Skeletal muscle cell (primary cell): Measurements from ENCODE around the gene ZNF474.
"Not testable (repeated sequence)": the region's sequence is repeated elsewhere in the genome, so short reads cannot be mapped to it uniquely, and the experiment has no call there.

Experiments
- DNase-seq: peaks from one replicate; pipeline ENCODE4 v3.0.0-alpha.2; 2010; ENCODE audit warnings: low read depth
- H3K4me3 ChIP-seq: 2 replicates; pipeline ENCODE4 v1.5.1; 2011; ENCODE audit warnings: low read depth, mild to moderate bottlenecking, control low read depth, low read length, moderate library complexity

Gene ZNF474

DNA sequence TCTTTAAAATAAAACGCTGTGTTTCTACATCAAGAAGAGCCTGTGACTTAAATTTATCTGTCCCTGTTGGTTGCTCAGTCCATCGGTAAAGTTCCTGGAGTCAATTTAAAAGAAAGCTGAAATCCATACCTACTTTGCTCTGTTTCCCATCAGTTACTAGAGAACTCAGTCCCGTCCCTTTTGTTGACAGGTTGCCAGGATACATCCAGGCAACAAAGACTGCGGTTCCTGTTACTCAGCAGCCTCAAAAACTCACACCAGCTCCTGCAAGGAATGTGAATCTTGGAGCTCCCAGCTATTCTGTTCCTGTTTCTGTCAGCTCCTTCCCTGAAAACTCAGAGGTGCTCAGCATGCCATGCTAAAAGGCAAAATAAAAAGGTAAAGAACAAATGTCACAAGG is at the start of gene ZNF474:
TSS of gene ZNF474 (plus strand) at position 241 of the 400 bp plus-strand sequence. CDS start 22,445 bp downstream, outside the sequence.
- peak; percentile 92 for DNase-seq
- no peak within 1 kb of the TSS for H3K4me3 ChIP-seq

DNA sequence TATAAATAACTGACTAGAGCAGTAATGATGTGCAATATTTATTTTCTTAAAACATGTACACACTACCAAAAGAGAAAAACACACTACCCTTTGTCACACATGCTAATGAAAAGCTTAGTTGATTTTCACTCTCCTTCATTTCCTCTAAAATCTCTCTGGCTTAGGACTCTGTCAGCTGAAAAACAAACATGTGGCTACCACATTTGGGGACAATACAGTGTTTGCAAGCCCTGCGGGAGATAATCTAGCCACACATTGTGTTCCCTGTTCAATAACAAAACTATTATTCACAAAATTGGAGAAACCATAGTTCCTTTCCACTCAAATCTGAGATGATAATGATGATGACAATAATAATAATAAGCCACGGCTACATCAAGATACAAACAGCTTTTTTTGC is 47.8 kb upstream of the ZNF474 start:
- no peak for DNase-seq
- H3K4me3 ChIP-seq: no peak overlapping the region

DNA sequence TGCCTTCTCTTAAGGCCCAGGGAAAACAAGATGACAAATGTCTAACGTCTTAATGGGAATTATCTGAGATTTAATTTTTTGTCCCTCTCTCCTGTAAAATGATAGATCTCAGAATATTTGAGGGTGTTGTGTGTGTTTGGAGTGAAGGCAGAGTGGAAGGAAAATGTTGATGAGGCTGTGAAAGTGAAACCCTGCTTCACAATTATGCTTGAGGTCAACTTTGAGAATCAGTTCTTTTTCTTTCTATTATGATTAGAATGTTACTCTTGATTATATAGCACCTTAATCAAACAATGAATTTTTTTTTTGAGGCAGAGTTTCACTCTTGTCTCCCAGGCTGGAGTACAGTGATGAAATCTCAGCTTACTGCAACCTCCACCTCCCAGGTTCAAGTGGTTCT is 45.8 kb upstream of the ZNF474 start:
- no peak for DNase-seq

DNA sequence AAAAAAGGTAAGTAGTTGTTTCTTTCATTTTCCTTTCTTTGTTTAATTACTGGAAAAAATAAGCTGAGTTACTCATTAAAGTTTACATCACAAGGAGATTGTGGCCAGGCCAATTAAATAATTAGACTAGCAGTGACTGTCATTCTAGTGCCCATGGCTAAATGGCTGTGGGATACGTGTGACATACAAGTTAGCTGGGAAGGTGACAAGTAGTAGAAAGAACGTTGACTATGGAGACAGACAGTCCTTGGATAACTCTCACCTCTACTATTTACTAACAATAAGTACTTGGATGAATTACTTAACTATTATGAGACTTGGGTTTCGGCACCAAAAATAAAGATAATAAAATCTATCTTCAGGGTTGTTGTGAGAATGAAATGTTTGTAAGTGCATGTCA is 44.3 kb upstream of the ZNF474 start:
- DNase-seq: no peak

More for the DNA sequence above, 45.8 kb upstream of the ZNF474 start:
- H3K4me3 ChIP-seq: no peak overlapping the region

DNA sequence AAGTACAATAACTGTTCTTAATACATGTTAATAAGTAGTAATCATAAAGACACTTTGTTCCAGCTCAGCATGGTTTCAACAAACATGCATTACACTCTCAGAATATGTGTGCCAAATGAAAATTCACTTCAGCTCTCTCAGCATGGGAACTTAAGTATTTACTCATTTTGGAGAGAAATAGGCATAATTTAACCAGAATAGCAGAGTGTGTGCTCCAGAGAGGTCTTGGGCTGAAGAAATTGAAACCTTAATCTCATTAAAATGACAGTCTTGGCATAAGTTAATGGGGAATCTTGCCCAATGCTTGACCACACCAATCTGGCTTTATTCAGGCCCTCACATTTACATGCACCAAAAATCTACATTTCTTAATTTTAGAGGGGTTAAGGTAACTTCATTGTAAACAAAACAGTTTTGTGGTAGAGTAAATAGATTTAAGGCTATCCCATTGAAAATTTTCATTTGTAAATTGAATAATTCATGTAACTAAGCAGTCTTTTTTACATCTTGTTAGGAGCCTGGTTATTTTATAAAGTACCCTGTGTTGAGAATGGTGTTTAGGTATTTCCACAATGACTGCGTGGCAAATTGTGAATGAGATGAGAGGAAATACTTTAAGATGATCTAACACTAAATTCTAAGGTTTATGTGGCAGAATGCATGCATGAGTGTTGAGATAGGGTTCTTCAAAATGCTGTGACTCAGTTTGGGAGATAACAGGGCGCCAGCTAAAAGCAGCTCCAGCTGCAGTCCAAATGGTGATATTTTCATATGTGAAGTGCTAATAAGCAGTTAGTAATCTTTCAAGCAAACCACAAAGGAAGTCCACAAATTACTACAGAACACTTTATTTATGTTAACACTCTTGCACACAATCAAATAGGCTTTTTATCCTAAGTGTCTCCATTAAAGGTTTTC is 40.0 kb upstream of the ZNF474 start:
- peak; percentile 56 for DNase-seq

More for the DNA sequence above, 44.3 kb upstream of the ZNF474 start:
- H3K4me3 ChIP-seq: no peak overlapping the region

DNA sequence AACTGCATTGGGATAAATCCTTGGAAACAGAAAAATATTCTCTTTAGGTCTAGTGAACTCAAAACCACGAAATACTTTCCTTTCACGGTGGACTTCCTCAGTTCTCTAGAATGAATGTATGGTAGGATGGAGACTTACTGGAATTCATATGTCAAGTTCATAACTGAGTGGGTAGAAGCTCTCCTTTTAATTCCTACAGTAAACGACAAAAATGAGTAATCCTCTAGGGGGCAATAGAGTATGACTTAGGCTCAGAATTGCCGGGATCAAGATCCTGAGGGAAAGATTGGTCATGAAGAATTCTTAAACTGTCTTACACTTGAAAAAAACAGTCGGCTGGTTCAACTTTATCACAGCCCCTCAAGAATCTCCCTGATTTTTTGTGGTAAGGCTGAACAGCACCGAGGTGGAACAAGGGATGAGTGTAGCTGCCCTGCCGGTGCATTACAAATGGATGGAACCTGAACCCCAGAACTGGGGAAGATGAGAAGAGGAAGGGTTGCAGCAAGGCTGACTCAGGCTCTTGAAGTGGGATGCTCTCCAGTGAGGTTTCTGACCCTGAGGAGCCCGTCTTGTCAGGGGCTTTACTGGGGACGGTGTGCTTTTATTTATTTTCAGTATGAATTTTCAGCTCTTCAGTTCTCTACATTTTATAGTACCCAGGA is 37.3 kb upstream of the ZNF474 start:
- no peak overlapping the region for H3K4me3 ChIP-seq
- no peak for DNase-seq

More for the DNA sequence above, 40.0 kb upstream of the ZNF474 start:
- H3K4me3 ChIP-seq: no peak overlapping the region

DNA sequence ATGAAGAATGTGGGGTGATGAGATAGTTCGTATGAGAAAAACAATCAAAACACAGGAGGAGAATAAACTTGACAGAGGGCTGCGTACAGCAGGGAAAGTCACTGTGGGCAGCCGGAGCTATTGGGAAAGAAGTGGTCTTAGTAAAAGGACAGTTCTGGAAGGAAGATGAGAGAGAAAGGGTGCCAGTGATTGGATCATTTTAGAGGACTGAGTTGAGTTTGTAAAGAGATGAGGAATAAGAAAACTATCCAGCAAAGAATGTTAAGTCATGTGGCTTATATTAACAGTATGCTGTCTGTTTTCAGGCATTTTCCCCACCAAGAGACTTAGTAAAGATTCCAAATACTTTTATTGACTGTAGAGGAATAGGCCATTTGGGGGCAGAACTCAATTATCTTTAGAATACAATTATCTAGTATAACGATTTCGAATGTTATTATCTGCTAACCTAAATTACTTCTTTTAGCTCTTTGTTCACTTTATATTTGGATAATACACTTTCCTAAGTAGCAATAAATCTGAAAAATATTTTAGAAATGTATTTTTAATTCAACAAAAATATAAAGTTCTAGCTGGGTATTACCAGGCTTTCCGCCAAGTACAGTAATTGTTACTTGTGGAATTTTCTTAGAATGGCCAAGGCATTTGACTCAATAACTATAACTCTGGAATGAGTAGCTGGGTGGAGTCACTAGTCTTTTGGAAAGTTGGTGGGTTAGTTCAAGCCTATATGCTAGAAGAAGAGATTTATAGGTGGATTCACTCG is 35.7 kb upstream of the ZNF474 start:
- no peak overlapping the region for H3K4me3 ChIP-seq
- peak; percentile 75 for DNase-seq

DNA sequence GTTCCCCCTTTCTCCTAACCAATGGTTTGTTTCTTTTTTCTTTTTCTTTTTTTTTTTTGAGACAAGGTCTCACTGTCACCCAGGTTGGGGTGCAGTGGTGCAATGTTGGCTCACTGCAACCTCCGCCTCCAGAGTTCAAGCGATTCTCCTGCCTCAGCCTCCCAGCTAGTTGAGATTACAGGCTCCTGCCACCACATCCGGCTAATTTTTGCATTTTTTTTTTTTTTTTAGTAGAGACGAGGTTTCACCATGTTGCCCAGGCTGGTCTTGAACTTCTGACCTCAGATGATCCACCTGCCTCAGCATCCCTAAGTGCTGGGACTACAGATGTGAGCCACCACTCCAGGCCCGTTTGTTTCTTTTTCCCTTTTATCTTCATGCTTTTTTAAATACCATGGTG is 35.1 kb upstream of the ZNF474 start:
- not testable (repeated sequence) for DNase-seq, H3K4me3 ChIP-seq

DNA sequence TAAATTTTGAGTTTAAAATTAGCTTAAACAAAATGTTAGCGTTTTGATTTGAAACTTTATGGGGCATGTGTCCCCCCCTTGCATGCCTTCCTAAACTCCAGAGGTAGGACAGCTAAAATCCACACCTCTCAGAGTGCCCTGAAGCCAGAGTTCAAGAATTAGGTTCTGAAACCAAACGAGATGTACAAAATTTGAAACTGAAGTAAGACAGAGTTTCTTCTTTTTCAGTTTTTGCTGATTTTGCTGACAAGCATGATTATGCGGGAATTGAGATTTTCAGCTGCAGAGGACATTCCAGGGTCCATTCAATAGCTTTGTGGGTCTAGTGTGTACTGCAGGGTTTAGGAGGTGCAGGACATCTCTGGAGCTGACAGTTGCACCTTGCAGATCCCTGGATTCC is 34.2 kb upstream of the ZNF474 start:
- no peak for DNase-seq
- H3K4me3 ChIP-seq: no peak overlapping the region

DNA sequence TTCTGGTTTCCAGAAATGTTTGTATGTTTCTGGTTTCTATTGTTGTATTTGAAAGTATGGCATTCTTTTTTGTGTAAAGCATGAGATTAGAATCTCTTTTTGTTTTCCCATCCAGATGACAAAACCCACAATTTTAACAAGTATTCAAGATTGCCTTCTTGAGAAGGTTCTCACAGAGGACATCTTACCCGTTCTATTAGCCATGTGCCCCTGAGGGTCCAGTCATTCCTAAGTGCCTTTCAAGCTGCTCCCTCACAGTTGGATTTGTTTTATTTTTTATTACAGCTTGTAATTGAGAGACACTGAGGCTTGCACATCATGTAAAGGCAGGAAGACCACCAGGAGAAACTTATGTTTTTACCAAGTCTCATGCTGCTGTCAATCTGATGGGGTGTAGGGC is 32.0 kb upstream of the ZNF474 start:
- no peak overlapping the region for H3K4me3 ChIP-seq
- DNase-seq: no peak

DNA sequence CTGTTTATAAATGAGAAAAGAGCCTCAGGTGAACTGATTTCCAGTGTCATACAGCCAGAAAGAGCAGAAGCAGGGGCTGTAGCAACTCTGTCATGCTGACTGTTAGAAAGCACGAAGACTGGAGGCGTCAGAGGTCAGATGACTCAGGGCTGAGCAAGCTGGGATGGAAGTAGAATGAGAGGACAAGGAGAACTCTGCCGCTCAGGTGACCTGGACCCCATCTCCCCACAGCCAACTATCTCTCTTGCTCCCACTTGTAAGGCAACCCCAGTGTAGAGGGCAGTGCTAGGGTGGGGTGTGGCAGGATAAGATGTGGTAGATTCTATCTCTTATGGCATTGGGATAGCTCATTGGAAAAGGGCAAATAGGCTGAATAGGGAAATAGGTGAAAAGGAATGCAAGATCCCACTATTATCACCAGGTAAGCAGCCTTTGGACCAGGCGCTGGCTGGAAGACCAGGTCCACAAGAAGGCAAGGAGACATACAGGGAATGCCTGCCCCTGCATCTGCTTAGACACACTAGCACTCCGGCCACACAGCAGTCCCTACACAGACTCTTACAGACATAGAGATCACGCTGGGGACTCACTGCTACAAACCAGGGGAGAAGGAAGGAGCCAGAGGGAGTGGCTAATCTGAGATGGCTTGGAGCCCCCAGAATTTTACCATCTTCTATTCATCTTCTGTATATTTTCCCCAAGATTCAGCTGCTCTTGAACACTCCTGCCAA is 30.1 kb upstream of the ZNF474 start:
- H3K4me3 ChIP-seq: no peak overlapping the region
- peak; percentile 56 for DNase-seq

DNA sequence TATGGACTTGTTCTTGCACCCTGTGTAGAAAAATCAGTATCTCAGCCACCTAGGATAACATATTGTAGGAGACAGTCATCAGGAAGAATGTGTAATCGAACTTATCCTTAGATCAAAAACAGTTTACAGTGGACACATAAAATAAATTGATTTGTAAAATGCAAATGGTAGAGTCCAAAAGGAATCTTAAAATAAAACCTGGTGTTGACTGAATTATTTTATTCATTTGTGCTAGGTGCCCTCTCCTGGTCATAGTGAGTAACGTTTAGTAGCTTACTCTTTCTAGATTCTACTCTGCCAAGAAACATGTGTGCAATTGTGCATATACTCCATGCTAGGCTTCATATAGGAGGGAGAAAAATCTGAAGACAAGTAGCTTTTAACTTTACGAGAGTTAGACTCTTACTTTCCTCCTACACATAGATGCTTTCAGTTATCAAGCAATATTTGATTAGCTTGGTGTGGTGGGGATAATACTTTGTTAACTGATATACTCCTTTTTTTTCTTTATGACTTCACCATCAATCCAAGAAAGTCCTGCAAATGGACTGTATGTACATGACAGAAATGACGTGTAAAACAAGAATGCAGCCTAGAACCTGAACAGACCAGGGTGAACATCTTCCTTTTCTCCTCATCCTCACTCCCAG is 27.6 kb upstream of the ZNF474 start:
- H3K4me3 ChIP-seq: no peak overlapping the region
- DNase-seq: no peak

DNA sequence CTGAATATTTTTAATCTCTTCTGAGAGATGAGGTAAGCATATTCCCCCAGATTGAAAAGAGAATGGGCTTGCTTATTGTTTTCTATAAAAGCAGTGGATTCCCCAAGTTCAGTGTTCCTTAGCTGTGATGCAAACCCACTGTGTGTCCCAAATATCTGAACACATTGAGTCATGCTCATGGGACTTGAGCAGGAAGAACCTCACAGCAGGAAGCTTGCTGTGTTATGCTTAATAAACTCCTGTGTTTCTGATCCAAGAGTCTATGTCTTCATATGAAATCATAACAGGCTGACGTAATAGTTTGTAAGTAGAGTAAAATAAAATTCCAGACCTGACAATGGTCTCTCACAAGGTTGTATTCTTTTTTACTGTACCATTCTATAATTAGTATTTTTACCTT is 26.5 kb upstream of the ZNF474 start:
- peak; percentile 72 for DNase-seq
- H3K4me3 ChIP-seq: no peak overlapping the region

DNA sequence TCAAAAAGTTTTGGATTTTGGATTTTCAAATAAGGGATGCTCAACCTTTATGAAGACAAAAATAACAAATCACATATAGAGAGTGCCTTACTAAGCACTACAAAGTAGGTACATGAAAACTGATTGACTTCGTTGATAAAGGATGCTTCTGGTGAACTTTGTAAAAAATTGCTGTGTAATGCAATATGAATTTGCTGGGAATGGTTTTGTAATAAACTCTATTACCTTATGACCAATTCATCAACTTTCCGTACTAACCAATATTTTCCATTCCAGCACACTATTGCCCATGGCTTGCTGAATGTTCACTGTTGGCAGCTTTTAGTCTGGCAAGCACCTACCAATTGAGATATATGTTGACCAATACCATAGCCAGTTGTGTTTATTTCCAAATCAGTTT is 23.4 kb upstream of the ZNF474 start:
- H3K4me3 ChIP-seq: no peak overlapping the region

DNA sequence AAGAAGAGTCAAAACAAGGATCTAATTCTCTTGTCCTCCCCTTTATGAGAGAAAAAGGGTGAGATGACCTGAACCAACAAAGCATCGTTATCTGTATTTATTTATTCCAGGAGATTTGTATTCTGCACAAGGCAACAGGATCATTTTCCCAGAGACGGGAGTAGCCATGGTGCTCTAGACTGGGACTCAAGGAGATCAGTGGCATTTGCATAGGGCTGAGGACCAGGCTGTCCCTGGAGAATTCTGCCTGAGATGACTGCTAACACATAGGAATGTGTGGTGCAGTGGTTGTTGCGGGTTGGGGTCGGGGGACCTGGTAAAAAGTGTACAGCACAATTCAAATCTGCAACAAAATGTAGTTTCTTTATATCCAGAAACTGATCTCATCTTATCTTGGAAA is 22.3 kb upstream of the ZNF474 start:
- no peak for DNase-seq
- H3K4me3 ChIP-seq: no peak overlapping the region

More for the DNA sequence above, 23.4 kb upstream of the ZNF474 start:
- DNase-seq: no peak

DNA sequence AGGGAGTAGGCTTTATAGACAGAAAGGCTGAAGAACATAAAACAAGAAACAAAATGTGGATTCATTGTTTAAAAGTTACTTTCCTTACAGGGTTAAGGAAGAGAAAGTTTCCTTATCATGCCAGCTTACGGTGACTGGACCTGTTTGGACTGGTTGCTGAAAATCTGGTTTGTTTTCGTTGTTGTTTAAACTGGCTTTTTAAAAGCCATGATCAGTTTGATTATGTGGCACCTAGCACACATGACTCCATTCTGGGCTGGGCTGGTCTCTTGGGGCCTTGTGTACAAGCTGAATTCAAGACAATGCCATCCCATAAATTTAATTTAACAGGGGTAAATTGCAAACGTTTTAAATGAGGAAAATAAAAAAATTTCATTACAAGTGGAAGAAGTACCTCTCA is 18.4 kb upstream of the ZNF474 start:
- H3K4me3 ChIP-seq: no peak overlapping the region
- DNase-seq: no peak

DNA sequence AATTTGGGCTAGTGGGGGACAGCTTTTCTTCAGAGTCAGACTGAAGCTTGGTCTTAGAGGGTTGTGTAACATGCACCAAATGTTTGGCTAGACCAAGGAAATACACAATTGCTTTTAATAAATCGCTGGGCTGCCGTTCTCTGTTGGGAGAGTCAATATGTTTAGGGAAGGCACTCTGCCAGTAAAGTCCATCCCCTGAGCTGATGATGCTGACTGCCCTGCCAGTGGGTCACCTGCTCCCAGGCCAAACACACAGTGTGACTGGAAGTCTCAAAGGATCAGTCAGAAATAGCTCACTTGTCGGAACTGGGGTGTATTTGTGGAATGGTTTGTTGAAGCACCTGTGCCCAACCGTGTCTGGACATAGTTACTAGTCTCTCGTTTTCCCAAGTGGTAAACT is 17.9 kb upstream of the ZNF474 start:
- DNase-seq: no peak
- no peak overlapping the region for H3K4me3 ChIP-seq

DNA sequence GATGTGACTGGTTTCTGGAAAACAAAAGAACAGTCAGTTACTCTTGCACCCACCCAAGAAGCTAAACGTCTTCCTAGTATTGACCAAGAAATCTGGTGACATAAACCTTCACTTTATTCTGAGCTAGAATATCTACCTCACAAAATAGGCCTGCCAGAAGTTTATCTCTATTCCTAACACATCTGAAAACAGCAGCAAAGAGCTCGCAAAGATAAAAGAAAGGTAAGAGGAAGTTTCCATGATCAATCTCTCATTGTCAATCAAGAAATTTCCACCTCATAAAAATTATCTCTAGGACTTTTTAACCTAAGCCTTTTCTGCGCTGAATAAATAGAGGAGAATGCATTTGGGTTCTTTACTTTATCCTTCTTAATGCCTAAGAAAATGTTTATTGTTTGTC is 17.3 kb upstream of the ZNF474 start:
- no peak for DNase-seq
- H3K4me3 ChIP-seq: no peak overlapping the region
